ENCODE results near the gene NUDT3. TPM values are rescaled to one million over a fixed set of nuclear protein-coding genes. Genes with fewer than 3 reads are reported as not detected.
A peak's percentile ranks its signal among the peaks of the same experiment; 100 is the strongest.

The NUDT3 gene
- total and polyA plus RNA-seq, 9 of the 15 experiments (the other 6 are each of a cell fraction or from before 2014, with no cell fraction given): 5.4 to 81.2 (median 56.4) TPM

DNA sequence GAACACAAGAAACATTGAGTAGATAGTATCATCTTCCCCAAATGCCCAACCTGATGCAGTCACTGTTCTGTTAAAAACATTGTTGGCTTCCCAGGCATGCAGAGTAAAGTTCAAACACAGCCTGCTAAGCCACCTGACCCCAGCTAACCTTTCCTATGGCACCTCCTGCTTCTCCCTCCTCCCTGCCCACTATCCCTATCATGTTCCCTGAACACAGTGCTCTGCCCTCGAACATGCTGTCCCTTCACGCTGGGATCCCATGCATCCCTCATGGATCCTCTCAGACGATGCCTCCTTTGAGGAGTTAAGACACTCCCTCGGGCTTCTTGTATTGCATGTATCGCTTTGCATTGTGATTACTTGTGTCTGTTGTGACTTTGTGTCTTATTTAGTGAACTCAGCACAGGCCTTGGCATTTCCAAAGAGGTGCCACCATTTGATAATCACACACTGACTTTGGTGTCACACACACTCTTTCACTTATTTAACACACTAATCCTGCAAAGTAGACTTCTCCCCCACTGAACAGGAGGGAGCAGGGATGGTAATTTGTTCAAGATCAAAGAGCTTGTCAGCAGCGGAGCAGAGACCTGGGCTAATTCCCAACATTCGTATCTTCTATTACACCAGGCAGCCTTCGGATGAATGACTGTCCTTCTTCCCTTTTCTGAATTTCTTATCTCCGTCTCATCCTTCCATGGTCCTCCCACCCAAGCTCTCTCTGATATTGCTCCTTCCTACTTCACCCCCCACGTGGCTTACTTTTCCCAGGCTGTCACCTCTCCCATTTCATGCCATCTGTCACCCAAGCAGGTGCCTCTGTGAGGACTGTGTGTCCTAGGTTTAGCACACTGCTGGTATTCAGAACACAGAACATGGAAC is 115.3 kb downstream of the NUDT3 start (continued):
- TF ChIP-seq, protein P1, sequence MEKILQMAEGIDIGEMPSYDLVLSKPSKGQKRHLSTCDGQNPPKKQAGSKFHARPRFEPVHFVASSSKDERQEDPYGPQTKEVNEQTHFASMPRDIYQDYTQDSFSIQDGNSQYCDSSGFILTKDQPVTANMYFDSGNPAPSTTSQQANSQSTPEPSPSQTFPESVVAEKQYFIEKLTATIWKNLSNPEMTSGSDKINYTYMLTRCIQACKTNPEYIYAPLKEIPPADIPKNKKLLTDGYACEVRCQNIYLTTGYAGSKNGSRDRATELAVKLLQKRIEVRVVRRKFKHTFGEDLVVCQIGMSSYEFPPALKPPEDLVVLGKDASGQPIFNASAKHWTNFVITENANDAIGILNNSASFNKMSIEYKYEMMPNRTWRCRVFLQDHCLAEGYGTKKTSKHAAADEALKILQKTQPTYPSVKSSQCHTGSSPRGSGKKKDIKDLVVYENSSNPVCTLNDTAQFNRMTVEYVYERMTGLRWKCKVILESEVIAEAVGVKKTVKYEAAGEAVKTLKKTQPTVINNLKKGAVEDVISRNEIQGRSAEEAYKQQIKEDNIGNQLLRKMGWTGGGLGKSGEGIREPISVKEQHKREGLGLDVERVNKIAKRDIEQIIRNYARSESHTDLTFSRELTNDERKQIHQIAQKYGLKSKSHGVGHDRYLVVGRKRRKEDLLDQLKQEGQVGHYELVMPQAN (IDR thresholded peaks at IDR 0.05; ENCODE audit: borderline replicate concordance): peak; percentile 26; the same call in 1 of the 2 replicates
- no peak for TF ChIP-seq BCL6 (CRISPR knock-in tag; IDR thresholded peaks at IDR 0.05)
- no peak for TF ChIP-seq NR2C2 (CRISPR knock-in tag; IDR thresholded peaks at IDR 0.05)
- TF ChIP-seq NR2C2 (tag; IDR thresholded peaks at IDR 0.05): 0 out of 2 replicates have a peak, but pooled peaks have one; percentile 31
- TF ChIP-seq, protein P2, sequence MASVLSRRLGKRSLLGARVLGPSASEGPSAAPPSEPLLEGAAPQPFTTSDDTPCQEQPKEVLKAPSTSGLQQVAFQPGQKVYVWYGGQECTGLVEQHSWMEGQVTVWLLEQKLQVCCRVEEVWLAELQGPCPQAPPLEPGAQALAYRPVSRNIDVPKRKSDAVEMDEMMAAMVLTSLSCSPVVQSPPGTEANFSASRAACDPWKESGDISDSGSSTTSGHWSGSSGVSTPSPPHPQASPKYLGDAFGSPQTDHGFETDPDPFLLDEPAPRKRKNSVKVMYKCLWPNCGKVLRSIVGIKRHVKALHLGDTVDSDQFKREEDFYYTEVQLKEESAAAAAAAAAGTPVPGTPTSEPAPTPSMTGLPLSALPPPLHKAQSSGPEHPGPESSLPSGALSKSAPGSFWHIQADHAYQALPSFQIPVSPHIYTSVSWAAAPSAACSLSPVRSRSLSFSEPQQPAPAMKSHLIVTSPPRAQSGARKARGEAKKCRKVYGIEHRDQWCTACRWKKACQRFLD (CRISPR knock-in tag; IDR thresholded peaks at IDR 0.05): 0 out of 2 replicates have a peak, but pooled peaks have one; percentile 5
- TF ChIP-seq NUFIP1 (IDR thresholded peaks at IDR 0.05; ENCODE audit: partially characterized antibody): peak; percentile 68
- TF ChIP-seq POLR3A (IDR thresholded peaks at IDR 0.05; ENCODE audit: borderline replicate concordance, extremely low read depth, insufficient read depth, insufficient read length): no peak
- no peak for TF ChIP-seq PRMT5 (CRISPR knock-in tag; IDR thresholded peaks at IDR 0.05)
- TF ChIP-seq HSF4 (CRISPR knock-in tag; IDR thresholded peaks at IDR 0.05; ENCODE audit: borderline replicate concordance): no peak
- no peak for TF ChIP-seq ZNF124 (CRISPR knock-in tag; IDR thresholded peaks at IDR 0.05)
- no peak for TF ChIP-seq SIRT6 (IDR thresholded peaks at IDR 0.05; ENCODE audit: low read depth, low read length)
- TF ChIP-seq, protein P3, sequence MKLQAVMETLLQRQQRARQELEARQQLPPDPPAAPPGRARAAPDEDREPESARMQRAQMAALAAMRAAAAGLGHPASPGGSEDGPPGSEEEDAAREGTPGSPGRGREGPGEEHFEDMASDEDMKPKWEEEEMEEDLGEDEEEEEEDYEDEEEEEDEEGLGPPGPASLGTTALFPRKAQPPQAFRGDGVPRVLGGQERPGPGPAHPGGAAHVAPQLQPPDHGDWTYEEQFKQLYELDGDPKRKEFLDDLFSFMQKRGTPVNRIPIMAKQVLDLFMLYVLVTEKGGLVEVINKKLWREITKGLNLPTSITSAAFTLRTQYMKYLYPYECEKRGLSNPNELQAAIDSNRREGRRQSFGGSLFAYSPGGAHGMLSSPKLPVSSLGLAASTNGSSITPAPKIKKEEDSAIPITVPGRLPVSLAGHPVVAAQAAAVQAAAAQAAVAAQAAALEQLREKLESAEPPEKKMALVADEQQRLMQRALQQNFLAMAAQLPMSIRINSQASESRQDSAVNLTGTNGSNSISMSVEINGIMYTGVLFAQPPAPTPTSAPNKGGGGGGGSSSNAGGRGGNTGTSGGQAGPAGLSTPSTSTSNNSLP (IDR thresholded peaks at IDR 0.05; ENCODE audit: borderline replicate concordance, low read depth, low read length): peak; percentile 66; the same call in 1 of the 2 replicates
- TF ChIP-seq NFIX (CRISPR knock-in tag; IDR thresholded peaks at IDR 0.05; ENCODE audit: low read depth): no peak
- no peak for TF ChIP-seq TEAD2 (tag; IDR thresholded peaks at IDR 0.05)
- TF ChIP-seq TOE1 (IDR thresholded peaks at IDR 0.05; ENCODE audit: borderline replicate concordance): peak; percentile 45; the same call in 1 of the 2 replicates
- no peak for TF ChIP-seq TOE1 (CRISPR knock-in tag; IDR thresholded peaks at IDR 0.05; ENCODE audit: borderline replicate concordance, low read depth)
- no peak for TF ChIP-seq MIER1 (IDR thresholded peaks at IDR 0.05; ENCODE audit: low read depth)
- peak; percentile 52; the same call in 1 of the 2 replicates for TF ChIP-seq JUND (IDR thresholded peaks at IDR 0.05; ENCODE audit: borderline replicate concordance, low read depth, low read length)
- no peak; the same call in 2 of the 3 replicates for TF ChIP-seq JUND (tag; IDR thresholded peaks at IDR 0.05; ENCODE audit: borderline replicate concordance, low read depth, low read length)
- no peak for TF ChIP-seq ZNF707 (CRISPR knock-in tag; conservative IDR thresholded peaks at IDR 0.05)
- TF ChIP-seq ZNF785 (CRISPR knock-in tag; IDR thresholded peaks at IDR 0.05): no peak
- TF ChIP-seq HNRNPK (IDR thresholded peaks at IDR 0.05; ENCODE audit: low read depth, low read length, poor library complexity, severe bottlenecking): no peak
- TF ChIP-seq WHSC1 (IDR thresholded peaks at IDR 0.05; ENCODE audit: low read length): peak; percentile 49
- TF ChIP-seq EGR1 (conservative IDR thresholded peaks at IDR 0.05): no peak; the same call in 1 of the 2 replicates
